PC-9 (cell line): ENCODE results near the gene RND3.

Experiments
- CTCF ChIP-seq: fragments of 200-600 bp; sonication (generic); conservative IDR thresholded peaks from 2 replicates; pipeline ENCODE4 v1.6.1; 2017; ENCODE audit warnings: mixed run types, antibody characterized with exemption, mild to moderate bottlenecking, moderate library complexity
- EZH2 ChIP-seq: fragments of 200-600 bp; sonication (generic); IDR thresholded peaks from 2 replicates; pipeline ENCODE4 v1.8.0; 2017; ENCODE audit warnings: antibody characterized with exemption, low read depth

GRCh38 chr2:150467621-150467963 is 19.9 kb downstream of the RND3 start:
- TF ChIP-seq CTCF, result no peak
- TF ChIP-seq EZH2, result no peak
